HL-60 (cell line): ENCODE results near the gene GIT2.

ENCODE experiments used
- GABPA ChIP-seq: IDR thresholded peaks from 2 replicates; pipeline ENCODE4 v1.6.1; 2012; ENCODE audit warnings: low read depth
- POLR2AphosphoS5 ChIP-seq: IDR thresholded peaks from 2 replicates; pipeline ENCODE4 v1.6.1; 2012; ENCODE audit warnings: low read depth
- REST ChIP-seq: IDR thresholded peaks from 2 replicates; pipeline ENCODE4 v1.6.1; 2012; ENCODE audit warnings: low read depth; ENCODE audit not compliant: insufficient replicate concordance
- SPI1 ChIP-seq: IDR thresholded peaks from 2 replicates; pipeline ENCODE4 v1.6.1; 2012; ENCODE audit warnings: low read depth, mild to moderate bottlenecking, borderline replicate concordance
- TF ChIP-seq, protein P1 (sequence below): IDR thresholded peaks from one replicate; pipeline ENCODE4 v1.5.1; 2011; ENCODE audit warnings: low read length, control low read depth, inconsistent platforms; ENCODE audit not compliant: insufficient read depth

DNA sequence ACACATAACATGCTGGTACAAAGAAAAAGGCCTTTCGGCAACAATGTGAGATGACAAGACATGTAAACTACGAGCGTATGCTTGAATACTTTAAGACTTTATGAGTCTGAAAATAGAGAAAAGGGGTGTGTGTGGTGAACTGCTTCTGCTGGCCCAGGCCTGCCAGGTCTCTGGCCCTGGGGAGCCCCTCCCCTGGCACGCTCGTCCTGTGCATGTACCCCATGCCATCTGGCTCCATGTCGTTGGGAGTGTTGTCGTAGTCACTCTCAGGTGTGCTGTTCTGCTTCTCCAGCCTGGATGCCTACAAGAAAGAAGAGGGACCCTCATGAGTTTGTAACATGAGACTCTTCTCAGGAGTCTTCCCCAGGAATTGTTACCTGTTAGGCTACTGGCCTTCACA is 57.2 kb downstream of the GIT2 start:
- TF ChIP-seq, protein P1, sequence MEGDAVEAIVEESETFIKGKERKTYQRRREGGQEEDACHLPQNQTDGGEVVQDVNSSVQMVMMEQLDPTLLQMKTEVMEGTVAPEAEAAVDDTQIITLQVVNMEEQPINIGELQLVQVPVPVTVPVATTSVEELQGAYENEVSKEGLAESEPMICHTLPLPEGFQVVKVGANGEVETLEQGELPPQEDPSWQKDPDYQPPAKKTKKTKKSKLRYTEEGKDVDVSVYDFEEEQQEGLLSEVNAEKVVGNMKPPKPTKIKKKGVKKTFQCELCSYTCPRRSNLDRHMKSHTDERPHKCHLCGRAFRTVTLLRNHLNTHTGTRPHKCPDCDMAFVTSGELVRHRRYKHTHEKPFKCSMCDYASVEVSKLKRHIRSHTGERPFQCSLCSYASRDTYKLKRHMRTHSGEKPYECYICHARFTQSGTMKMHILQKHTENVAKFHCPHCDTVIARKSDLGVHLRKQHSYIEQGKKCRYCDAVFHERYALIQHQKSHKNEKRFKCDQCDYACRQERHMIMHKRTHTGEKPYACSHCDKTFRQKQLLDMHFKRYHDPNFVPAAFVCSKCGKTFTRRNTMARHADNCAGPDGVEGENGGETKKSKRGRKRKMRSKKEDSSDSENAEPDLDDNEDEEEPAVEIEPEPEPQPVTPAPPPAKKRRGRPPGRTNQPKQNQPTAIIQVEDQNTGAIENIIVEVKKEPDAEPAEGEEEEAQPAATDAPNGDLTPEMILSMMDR: no peak
- TF ChIP-seq POLR2AphosphoS5 (no peak), REST (no peak), GABPA (no peak), SPI1 (no peak)
